T-helper 17 cell (primary cell): ENCODE measurements around the gene ARMH3. TPM values are rescaled to one million over a fixed set of nuclear protein-coding genes. Genes with fewer than 3 reads are reported as not detected.
"Not testable (repeated sequence)": the region's sequence is repeated elsewhere in the genome, so short reads cannot be mapped to it uniquely, and the experiment has no call there.

Experiments used
- ATAC-seq: fragments of 150-1000 bp; cut with Tn5 transposase; 2 replicates; pipeline ENCODE4 v1.10.0; 2021; ENCODE audit warnings: mild to moderate bottlenecking, moderate library complexity
- DNase-seq, 3 donors: peaks; one replicate each; pipeline versions ENCODE4 v3.0.0 to v3.0.0-alpha.2; 2020 to 2021
- H3K9me3 ChIP-seq: one replicate; pipeline ENCODE4 v1.7.0; 2013; ENCODE audit warnings: low read length, mild to moderate bottlenecking; ENCODE audit not compliant: control insufficient read depth, poor library complexity, severe bottlenecking
- H3K27ac Mint-ChIP-seq: one replicate; pipeline ENCODE4 v1.8.0; 2022; ENCODE audit warnings: mild to moderate bottlenecking, moderate library complexity, mixed read lengths
- H3K27me3 Mint-ChIP-seq: one replicate; pipeline ENCODE4 v1.8.0; 2022; ENCODE audit warnings: mixed read lengths
- H3K36me3 Mint-ChIP-seq: one replicate; pipeline ENCODE4 v1.8.0; 2022; ENCODE audit warnings: low read depth, mixed read lengths
- H3K4me1 Mint-ChIP-seq: one replicate; pipeline ENCODE4 v1.8.0; 2022; ENCODE audit warnings: mild to moderate bottlenecking, mixed read lengths
- H3K4me3 Mint-ChIP-seq: one replicate; pipeline ENCODE4 v1.8.0; 2022; ENCODE audit warnings: mild to moderate bottlenecking, moderate library complexity, mixed read lengths
- total RNA-seq, 4 donors: library from RNA in 2 of 4; stranded (reverse) in 2 of 4; gene quantifications; one replicate each; pipeline ENCODE4 v1.2.3 and lab custom pipeline; 2022 to 2026

Gene ARMH3
- total RNA-seq, 2 donors from 2014 or later = 25.6 to 27.2 TPM

DNA sequence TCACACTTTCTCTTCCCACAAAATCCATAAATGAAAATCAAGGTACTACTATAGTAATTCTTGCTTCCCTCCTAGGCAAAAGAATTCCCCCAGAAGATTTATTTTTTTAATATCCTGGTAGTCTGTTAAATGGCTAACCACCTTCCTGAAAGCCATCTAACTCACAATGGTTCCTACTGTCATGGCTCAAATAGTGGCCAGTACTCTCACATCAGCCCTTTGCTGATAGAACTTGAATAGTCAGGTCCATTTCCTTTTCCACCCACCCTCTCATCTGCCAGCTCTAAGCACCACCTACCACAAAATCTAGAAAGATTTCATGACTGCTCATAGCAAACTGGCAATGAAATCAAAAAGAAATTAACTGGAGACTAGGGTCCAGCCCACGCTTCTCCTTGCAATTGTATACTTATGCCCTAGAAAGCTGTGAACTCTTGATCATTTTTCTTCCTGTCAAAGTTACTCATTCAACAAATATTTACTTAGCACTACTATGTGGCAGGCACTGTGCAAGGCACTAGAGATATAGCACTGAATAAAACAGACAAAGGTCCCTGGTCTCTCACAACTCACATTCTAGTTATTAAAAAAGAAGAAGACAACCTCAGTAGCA is 60.4 kb downstream of the ARMH3 start:
- peak overlapping the region; percentile 34 for H3K27ac Mint-ChIP-seq
- no peak for DNase-seq
- H3K4me3 Mint-ChIP-seq = no peak overlapping the region
- ATAC-seq = no peak
- no peaks in the 10 kb centered on the region for H3K36me3 Mint-ChIP-seq
- no peaks in the 10 kb centered on the region for H3K27me3 Mint-ChIP-seq
- H3K4me1 Mint-ChIP-seq = peaks cover 3% of the 10 kb centered on the region
- H3K9me3 ChIP-seq = no peaks in the 10 kb centered on the region

DNA sequence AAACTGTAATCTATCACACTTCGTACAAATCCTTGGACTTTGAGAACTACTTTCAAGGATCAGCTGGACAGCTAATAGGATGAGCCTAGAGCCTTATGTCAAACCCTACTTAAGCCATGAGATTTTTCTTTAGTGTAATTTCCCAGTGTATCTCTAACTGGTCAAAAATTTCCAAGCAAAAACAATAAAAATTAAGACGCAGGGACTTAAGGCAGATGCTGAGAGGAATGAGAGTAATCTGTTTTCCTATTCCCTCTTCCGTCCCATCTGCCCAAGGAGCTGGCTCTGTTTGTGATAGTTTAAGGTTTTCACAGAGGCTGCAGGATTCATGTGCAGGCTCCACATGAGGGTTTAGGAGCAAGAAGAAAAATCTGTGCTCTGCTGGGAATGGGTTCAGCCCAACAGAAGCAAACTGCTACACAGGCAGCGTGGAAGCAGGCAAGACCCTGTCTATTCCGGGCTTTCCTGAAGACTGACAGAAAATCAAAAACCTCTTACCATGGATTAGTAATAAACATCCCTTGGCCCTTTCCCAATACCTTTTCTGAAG is 62.2 kb downstream of the ARMH3 start:
- H3K4me3 Mint-ChIP-seq = no peak overlapping the region
- no peaks in the 10 kb centered on the region for H3K27me3 Mint-ChIP-seq
- no peak for DNase-seq
- H3K27ac Mint-ChIP-seq = no peak overlapping the region
- H3K9me3 ChIP-seq = no peaks in the 10 kb centered on the region
- peaks cover 3% of the 10 kb centered on the region for H3K4me1 Mint-ChIP-seq
- no peak for ATAC-seq
- H3K36me3 Mint-ChIP-seq = no peaks in the 10 kb centered on the region

DNA sequence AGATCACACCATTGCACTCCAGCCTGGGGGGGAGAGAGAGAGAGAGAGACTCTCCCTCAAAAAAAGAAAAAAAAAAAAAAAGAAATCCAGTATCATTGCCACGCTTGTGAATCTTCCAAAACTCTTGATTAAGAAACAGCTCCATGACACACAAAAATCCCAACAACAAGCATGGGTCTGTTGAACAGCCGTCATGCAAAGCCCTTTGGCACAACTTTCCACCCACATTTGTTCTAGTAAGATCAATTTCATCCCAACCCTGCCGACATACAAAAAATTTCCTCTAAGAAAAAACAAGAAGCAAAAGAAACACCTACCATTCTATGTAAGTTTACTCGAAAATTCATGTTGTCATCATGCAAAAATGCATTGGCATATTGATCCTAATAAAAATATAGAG is 62.8 kb downstream of the ARMH3 start:
- Mint-ChIP-seq H3K4me1 (no peaks in the 10 kb centered on the region), H3K36me3 (no peaks in the 10 kb centered on the region), H3K4me3 (no peak overlapping the region), H3K27ac (no peak overlapping the region), H3K27me3 (no peaks in the 10 kb centered on the region)
- no peak for DNase-seq
- H3K9me3 ChIP-seq = no peaks in the 10 kb centered on the region
- ATAC-seq = no peak

DNA sequence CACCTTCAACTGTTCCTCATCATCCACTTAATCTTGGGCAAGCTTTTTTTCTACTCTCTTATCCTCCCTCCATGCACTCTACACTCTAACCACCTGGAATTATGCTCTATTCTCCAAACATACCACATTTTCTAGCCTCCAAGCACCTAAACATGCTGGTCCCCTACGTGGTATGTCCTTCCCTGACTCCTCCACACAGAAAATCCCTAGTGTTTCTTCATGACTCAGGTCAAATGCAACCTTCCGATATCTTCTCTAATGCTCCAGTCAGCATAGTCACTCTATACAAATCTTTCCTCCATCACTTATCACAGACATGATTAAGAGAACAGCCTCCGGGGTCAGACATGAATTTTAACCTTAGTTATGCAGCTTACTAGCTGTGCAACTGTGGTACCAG is 68.8 kb downstream of the ARMH3 start:
- no peak for ATAC-seq
- H3K9me3 ChIP-seq = no peaks in the 10 kb centered on the region
- Mint-ChIP-seq H3K27ac (no peak overlapping the region), H3K4me1 (peaks cover 10% of the 10 kb centered on the region), H3K36me3 (peaks cover 8% of the 10 kb centered on the region), H3K27me3 (no peaks in the 10 kb centered on the region), H3K4me3 (no peak overlapping the region)
- DNase-seq = no peak

DNA sequence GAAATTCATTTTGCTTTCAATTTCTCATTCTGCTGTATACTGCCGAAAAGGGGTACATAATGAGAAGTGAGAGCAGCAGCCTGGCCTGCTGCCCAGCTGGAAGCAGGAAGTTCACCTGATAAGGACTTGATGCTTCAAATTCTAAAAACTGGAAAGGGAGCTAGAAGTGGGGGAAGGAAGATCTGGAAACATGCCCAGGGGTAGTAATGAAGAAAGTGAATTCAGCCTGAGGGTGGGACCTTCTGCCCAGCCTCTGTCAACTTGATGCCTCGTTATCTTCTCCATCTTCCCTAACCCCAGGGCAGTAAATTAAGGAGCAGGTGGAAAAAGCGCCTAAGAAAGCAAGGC is 69.4 kb downstream of the ARMH3 start:
- no peaks in the 10 kb centered on the region for H3K9me3 ChIP-seq
- no peaks in the 10 kb centered on the region for H3K27me3 Mint-ChIP-seq
- no peak overlapping the region for H3K4me3 Mint-ChIP-seq
- peaks cover 10% of the 10 kb centered on the region for H3K4me1 Mint-ChIP-seq
- H3K36me3 Mint-ChIP-seq = peaks cover 8% of the 10 kb centered on the region
- ATAC-seq (no peak), DNase-seq (no peak)
- H3K27ac Mint-ChIP-seq = peak overlapping the region; percentile 60

DNA sequence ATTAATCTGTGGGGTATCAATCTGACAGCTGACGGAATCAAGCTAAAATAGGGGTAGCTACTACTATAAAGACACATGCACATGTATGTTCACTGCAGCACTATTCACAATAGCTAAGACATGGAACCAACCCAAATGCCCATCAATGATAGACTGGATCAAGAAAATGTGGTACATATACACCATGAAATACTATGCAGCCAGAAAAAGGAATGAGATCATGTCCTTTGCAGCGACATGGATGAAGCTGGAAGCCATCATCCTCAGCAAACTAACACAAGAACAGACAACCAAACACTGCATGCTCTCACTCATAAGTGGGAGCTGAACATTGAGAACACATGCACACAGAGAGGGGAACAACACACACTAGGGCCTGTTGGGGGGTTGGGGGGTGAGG is 75.3 kb downstream of the ARMH3 start:
- not testable (repeated sequence) for DNase-seq, H3K27ac Mint-ChIP-seq, H3K4me3 Mint-ChIP-seq

DNA sequence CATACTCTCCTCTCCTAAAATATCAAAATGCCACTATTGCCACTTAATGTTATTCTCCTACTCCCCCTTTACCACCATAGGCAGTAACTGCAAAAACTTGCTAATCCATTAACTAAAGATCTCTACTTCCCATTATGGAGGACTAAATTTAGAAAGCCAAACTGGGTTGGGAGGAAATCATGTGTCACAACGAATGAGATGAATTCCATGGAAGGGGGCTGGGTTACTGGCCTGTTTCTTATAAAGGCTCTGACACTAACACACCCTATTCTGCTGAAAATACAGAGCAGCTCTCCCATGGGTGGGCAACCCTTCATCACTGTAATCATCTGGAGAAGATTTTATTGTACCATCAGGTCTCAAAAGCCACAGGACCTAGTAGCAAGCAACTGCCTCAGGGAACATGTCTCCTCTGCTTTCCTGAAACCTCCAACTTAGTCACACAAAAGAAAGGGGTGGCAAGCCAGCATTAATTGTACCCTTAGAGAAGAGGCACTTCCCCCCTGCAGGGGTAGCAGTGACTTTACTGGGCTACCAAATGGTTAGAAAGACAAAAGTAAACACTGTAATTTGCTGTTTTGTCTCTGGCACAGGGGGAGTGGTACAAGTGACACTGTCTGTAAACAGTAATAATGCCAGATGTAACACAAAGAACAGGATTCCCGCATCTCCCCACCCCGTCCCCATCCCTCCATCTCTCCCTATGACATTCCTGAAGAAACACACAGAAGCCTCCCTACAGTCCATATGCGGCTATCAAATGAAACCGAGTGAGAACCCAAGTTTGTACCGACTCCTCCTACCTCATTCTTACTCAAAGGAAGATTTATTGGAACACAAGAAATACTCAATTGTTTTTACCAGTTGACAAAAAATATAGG is 81.6 kb downstream of the ARMH3 start:
- ATAC-seq (no peak), DNase-seq (no peak)
- peaks cover 19% of the 10 kb centered on the region for H3K4me1 Mint-ChIP-seq
- H3K36me3 Mint-ChIP-seq = peaks cover 9% of the 10 kb centered on the region
- no peaks in the 10 kb centered on the region for H3K27me3 Mint-ChIP-seq
- H3K27ac Mint-ChIP-seq = peak overlapping the region; percentile 94
- H3K4me3 Mint-ChIP-seq = peak overlapping the region; percentile 94
- H3K9me3 ChIP-seq = no peaks in the 10 kb centered on the region

More for the DNA sequence above, 75.3 kb downstream of the ARMH3 start:
- H3K9me3 ChIP-seq, H3K27me3 Mint-ChIP-seq, H3K4me1 Mint-ChIP-seq, H3K36me3 Mint-ChIP-seq, ATAC-seq: not testable (repeated sequence)

DNA sequence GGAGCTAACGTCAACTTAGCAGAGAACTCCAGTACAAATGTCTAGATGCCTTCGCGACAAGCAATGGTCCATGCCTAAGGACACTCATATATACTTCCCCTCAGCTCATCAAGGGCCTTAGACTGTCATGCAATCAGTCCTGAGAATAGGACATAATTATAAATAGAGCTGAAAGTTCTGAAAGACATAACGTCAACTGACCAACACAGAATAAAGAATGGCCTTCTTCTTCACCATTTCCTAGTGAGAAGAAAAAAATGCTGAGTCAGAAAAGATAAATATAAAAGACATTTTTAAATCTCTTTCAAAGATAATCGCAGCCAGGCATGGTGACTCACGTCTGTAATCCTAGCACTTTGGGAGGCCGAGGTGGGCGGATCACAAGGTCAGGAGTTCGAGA is 83.2 kb downstream of the ARMH3 start:
- Mint-ChIP-seq H3K4me1 (peaks cover 25% of the 10 kb centered on the region), H3K36me3 (peaks cover 11% of the 10 kb centered on the region), H3K27me3 (no peaks in the 10 kb centered on the region), H3K4me3 (no peak overlapping the region), H3K27ac (peak overlapping the region; percentile 94)
- no peaks in the 10 kb centered on the region for H3K9me3 ChIP-seq
- no peak for DNase-seq
- ATAC-seq = no peak

DNA sequence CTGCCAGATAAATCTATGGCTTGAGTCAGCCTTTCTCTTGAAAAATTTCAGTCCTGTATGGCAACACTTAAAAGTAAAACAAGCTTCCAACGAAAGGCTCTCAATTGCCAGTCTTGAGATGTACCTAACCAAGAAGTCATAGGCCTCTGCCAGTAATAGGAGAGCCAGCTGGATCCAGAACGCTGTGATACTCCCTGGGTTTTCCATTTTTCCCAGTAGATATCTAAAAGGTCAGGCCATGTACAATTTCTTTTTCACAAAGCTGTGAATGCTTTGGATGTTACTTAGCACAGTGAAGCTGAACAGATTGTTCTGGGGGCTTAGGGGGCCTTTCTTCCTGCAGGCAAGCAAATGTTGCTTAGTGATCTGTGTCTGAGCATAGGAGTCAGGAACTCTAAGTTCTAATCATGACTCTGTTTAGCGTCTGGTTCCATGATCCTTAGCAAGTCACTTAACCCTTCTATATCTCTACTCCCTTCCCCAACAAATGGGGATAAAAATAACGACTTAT is 86.5 kb downstream of the ARMH3 start:
- Mint-ChIP-seq H3K27me3 (no peaks in the 10 kb centered on the region), H3K4me3 (no peak overlapping the region)

DNA sequence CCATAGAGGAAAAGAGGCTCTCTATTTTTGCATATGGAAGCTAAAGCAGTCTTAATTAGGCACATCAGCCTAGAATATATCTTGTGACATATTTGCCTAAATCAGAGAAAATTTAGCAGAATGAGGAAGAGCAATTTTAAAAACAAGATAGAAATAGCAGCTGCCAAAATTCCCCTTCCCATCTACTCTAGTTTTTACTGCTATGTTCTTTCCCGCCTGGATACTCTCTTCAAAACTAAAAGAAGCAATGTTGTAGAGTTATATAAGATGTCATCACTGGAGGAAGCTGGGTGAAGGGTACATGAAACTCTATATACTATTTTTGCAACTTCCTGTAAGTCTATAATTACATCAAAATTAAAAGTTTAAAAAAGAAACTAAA is 87.0 kb downstream of the ARMH3 start:
- no peak overlapping the region for H3K4me3 Mint-ChIP-seq
- H3K36me3 Mint-ChIP-seq = peaks cover 10% of the 10 kb centered on the region
- ATAC-seq (peak; percentile 23), DNase-seq (no peak)
- peaks cover 19% of the 10 kb centered on the region for H3K4me1 Mint-ChIP-seq
- H3K27ac Mint-ChIP-seq = no peak overlapping the region
- no peaks in the 10 kb centered on the region for H3K9me3 ChIP-seq
- no peaks in the 10 kb centered on the region for H3K27me3 Mint-ChIP-seq

More for the DNA sequence above, 86.5 kb downstream of the ARMH3 start:
- ATAC-seq (no peak), DNase-seq (no peak)
- peaks cover 13% of the 10 kb centered on the region for H3K36me3 Mint-ChIP-seq
- peaks cover 25% of the 10 kb centered on the region for H3K4me1 Mint-ChIP-seq
- H3K9me3 ChIP-seq = no peaks in the 10 kb centered on the region
- H3K27ac Mint-ChIP-seq = no peak overlapping the region

DNA sequence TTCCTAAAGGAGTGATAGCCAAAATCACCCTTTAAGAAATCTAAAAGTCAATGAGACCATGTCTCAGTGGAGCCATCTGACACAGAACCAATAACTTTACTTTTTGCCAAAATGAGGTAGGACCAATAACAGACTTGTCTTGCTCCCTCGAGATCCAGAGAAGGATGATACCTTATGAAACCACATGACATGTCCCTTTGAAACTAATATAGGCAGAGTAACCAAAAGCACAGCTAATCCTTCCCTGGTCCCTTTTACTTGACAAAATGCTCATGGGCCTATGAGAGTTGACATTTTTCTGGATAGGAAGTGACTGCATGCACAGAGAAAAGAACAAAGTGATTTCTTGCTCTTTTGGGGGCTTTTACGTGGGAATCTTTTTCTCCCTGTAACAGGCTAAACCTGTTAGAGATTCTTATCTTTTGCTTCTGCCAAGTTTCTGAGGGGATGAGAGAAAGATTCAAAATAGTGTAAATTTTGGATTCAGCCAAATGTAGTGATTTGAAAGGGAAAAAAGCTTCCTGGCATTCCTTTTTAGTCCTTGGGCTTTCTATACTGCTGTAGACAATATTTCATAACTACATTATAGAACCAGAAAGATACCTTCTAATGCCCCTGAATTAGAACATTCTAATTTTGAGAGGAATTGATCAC is 87.6 kb downstream of the ARMH3 start:
- H3K27me3 Mint-ChIP-seq = no peaks in the 10 kb centered on the region
- H3K27ac Mint-ChIP-seq = no peak overlapping the region
- H3K4me1 Mint-ChIP-seq = peaks cover 14% of the 10 kb centered on the region
- H3K9me3 ChIP-seq = no peaks in the 10 kb centered on the region
- peaks cover 6% of the 10 kb centered on the region for H3K36me3 Mint-ChIP-seq
- H3K4me3 Mint-ChIP-seq = no peak overlapping the region
- ATAC-seq = no peak
- no peak for DNase-seq

DNA sequence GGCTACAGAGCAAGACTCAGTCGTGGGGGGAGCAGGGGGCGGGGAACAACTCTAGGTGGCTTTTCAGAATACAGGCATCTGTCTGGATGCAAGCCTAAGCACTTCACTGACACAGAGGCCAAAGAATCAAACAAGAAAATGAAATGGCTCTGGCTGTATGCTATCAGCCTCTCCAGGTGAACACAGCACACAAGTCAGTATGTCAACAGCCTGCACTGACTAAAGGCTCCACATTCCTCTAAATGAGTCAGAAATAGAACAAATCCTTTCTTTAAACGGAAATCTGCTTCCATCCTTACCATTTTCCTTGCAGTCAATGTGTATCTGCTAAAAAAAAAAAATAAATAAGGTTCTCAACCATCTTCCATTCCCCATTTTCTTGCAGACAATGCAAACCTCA is 88.3 kb downstream of the ARMH3 start:
- Mint-ChIP-seq H3K27me3 (no peaks in the 10 kb centered on the region), H3K36me3 (peaks cover 4% of the 10 kb centered on the region), H3K4me1 (peaks cover 12% of the 10 kb centered on the region), H3K27ac (no peak overlapping the region), H3K4me3 (no peak overlapping the region)
- no peaks in the 10 kb centered on the region for H3K9me3 ChIP-seq
- DNase-seq = no peak
- no peak for ATAC-seq

DNA sequence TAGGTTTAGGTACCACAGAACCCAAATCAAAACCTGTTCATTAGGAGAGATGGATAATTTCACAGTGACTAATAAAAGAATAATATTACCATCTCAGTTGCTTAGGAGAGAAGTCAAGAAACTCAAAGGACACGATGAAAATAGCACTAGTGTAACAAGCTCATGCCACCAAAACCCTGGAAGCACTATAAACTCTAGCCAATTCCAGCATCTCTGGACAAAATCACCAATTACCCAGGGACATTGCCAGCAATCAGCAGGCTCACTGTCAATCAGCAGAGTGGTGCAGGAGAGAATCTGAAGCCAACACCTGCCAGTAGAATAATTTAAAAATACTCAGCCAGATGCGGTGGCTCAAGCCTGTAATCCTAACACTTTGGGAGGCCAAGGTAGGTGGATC is 88.9 kb downstream of the ARMH3 start:
- H3K9me3 ChIP-seq = no peaks in the 10 kb centered on the region
- Mint-ChIP-seq H3K4me1 (peaks cover 12% of the 10 kb centered on the region), H3K27me3 (no peaks in the 10 kb centered on the region), H3K4me3 (no peak overlapping the region), H3K27ac (no peak overlapping the region), H3K36me3 (peaks cover 4% of the 10 kb centered on the region)
- ATAC-seq (no peak), DNase-seq (no peak)
